Mucosa of descending colon (tissue), 3 donors: Measurements from ENCODE around the gene KCNAB3. TPM values are rescaled to one million over a fixed set of nuclear protein-coding genes. Genes with fewer than 3 reads are reported as not detected.

ENCODE experiments used
- ATAC-seq: fragments of 200-7000 bp; cut with Tn5 transposase; one replicate; pipeline ENCODE4 v1.9.1; 2020; ENCODE audit warnings: mild to moderate bottlenecking, moderate library complexity
- DNase-seq, 3 donors: peaks; one replicate each; pipeline ENCODE4 v3.0.0-alpha.2; 2020
- H3K36me3 ChIP-seq: fragments of 200-600 bp; one replicate; pipeline ENCODE4 v1.8.0; 2021; ENCODE audit warnings: low read depth, mild to moderate bottlenecking
- H3K4me1 ChIP-seq: fragments of 200-600 bp; one replicate; pipeline ENCODE4 v1.8.0; 2021; ENCODE audit warnings: low read depth, mild to moderate bottlenecking
- H3K4me3 ChIP-seq: fragments of 200-600 bp; one replicate; pipeline ENCODE4 v1.8.0; 2021; ENCODE audit warnings: mild to moderate bottlenecking
- H3K9me3 ChIP-seq: fragments of 200-600 bp; one replicate; pipeline ENCODE4 v1.8.0; 2021; ENCODE audit warnings: mild to moderate bottlenecking
- intact Hi-C, 2 donors: fragments of 100-400 bp; cut with DNase I in 1 of 2; cut with micrococcal nuclease in 1 of 2; formaldehyde crosslinking; loops; one replicate each; pipeline versions ENCODE4 v1.11.0 to v1.11.1; 2022; cut with DNase I, micrococcal nuclease
- total RNA-seq, 3 donors: library from RNA; stranded (reverse); fragmentation: NEBNext Ultra II Directional in 2 of 3; extraction: Animal tissue kit (Norgen Biotek cat#: 25700) in 2 of 3; gene quantifications; one replicate each; pipeline versions ENCODE4 v1.2.1 to v1.2.4, GENCODE V29; 2021 to 2023
- TF ChIP-seq, protein P1 (sequence below): fragments of 200-600 bp; IDR thresholded peaks from one replicate; pipeline ENCODE4 v1.8.0; 2022; ENCODE audit warnings: antibody characterized with exemption, mild to moderate bottlenecking
- donor health status: DM: no; HTN: no; CAD: no; lungs with moderate emphysema.
- donor health status: DM: no; HTN: no; CAD: no.
- donor health status: DM: no; HTN: yes; CAD: no.

KCNAB3 gene
- total RNA-seq, 3 donors from 2014 or later, result 3.3 to 5.5 (median 3.9) TPM

DNA sequence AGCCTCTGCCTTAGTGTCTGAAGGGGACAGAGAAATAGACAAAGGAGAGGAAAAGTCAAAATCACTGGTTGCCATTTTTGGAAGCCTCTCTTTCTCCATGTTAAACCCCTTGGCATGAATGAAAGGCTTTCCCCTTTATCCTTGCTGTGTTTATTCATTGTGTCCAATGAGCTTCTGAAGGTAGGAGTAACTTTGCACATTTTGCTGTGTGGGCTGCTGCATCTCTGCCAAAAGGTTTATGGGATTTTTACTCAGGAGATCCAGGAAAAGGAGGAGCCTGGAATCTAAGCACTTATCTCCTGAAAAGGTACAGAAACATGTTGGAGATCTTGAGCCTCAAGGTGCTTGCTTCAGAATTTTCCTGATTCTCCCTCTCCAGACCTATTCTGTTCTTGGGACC, 6.2 kb upstream of the KCNAB3 start:
- ATAC-seq (no peak), DNase-seq (no peak)
- Histone ChIP-seq H3K9me3 (no peaks in the 10 kb centered on the region), H3K4me3 (no peak overlapping the region), H3K4me1 (peaks cover 15% of the 10 kb centered on the region), H3K36me3 (peaks cover 4% of the 10 kb centered on the region)
- intact Hi-C loops, result no loop called here
- TF ChIP-seq, protein P1, sequence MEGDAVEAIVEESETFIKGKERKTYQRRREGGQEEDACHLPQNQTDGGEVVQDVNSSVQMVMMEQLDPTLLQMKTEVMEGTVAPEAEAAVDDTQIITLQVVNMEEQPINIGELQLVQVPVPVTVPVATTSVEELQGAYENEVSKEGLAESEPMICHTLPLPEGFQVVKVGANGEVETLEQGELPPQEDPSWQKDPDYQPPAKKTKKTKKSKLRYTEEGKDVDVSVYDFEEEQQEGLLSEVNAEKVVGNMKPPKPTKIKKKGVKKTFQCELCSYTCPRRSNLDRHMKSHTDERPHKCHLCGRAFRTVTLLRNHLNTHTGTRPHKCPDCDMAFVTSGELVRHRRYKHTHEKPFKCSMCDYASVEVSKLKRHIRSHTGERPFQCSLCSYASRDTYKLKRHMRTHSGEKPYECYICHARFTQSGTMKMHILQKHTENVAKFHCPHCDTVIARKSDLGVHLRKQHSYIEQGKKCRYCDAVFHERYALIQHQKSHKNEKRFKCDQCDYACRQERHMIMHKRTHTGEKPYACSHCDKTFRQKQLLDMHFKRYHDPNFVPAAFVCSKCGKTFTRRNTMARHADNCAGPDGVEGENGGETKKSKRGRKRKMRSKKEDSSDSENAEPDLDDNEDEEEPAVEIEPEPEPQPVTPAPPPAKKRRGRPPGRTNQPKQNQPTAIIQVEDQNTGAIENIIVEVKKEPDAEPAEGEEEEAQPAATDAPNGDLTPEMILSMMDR, result no peak

DNA sequence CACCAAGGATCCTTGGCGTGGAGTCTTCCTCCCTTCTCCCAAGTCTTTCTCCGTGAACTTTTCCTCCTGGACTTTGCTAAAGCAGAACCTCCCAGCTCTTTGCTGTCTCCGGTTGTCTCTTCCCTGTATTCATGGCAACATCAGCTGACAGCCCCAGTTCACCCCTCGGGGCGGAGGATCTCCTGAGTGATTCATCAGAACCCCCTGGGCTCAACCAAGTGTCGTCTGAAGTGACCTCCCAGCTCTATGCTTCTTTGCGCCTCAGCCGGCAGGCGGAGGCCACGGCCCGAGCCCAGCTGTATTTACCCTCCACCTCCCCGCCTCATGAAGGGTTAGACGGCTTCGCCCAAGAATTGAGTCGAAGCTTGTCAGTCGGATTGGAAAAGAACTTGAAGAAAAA, 3.3 kb upstream of the KCNAB3 start:
- peak; percentile 38 for ATAC-seq
- intact Hi-C loops, result no loop called here

DNA sequence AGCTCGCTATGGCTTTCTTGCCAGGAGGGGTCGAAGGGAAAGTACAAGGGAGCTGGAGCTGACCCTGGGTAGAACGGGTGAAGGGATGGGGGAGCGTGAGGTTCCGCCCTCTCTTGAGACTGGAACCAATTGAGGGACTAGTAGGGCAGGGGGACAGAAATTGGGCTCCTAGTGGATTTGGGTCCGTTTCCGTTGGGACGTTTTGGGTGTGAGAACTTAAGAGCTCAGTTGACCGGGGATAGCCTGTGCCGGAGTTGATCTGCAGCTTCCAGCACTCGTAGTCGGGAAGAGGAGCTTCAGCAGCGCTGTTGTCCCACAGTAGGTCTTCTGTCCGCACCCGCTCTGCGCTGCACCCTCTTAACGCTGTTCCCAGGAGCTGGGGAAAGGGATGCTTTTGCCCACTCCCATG, 2.8 kb upstream of the KCNAB3 start:
- DNase-seq (peak in 2 of 3 donors; percentile 46 to 59), ATAC-seq (peak; percentile 41)
- H3K36me3 ChIP-seq, result peaks cover 4% of the 10 kb centered on the region
- H3K9me3 ChIP-seq, result no peaks in the 10 kb centered on the region
- TF ChIP-seq, protein P1, result no peak
- H3K4me3 ChIP-seq, result peak overlapping the region; percentile 61
- intact Hi-C loops, result no loop called here
- peaks cover 15% of the 10 kb centered on the region for H3K4me1 ChIP-seq

More for the DNA sequence above, 3.3 kb upstream of the KCNAB3 start:
- H3K36me3 ChIP-seq, result peaks cover 4% of the 10 kb centered on the region
- peaks cover 15% of the 10 kb centered on the region for H3K4me1 ChIP-seq
- TF ChIP-seq, protein P1, result no peak
- DNase-seq, result peak; percentile 52 to 70 (median 65)
- H3K9me3 ChIP-seq, result no peaks in the 10 kb centered on the region
- peak overlapping the region; percentile 61 for H3K4me3 ChIP-seq

DNA sequence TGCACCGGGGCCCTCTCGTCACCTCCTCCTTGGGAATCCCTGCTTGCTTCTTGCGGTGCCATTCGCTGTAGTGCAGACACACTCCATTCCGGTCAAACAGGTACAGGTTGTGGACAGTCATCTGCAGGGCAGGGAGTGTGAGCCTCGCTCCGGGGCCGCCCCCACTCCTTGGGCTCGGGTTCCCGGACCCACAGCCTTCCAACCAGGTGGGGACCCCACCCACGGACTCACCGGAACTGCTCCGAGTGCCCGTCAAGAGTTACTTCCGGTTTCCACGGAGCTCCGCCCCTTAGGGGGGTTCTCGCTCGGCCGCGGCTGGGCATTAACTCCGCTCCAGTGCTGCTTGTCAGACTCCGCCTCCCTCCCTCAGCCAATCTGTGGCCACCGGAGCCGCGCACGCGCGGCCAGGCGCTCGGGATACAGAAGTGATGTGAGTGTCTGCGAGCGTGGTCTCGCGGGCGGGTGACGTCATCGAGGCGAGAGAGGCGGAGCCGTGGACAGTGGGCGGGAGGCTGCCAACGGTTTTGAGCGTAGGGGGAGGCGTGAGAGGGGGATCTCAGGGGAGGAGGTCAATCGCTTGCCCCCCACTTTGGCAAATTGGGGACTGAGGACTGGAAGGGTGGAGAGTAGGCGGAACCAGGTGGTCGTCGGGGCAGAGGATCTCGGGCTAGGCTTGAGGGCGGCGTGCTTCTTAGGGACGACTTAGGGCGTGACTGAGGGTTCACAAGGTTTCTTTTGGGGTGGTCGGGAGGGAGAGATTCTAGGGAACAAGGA, 2.2 kb upstream of the KCNAB3 start, which contains the start of the genes CNTROB and TRAPPC1:
CNTROB (plus strand) TSS at position 498 of the 774 bp plus-strand sequence. CDS start 874 bp downstream, outside the sequence.
TRAPPC1 (minus strand) TSS at position 238 of the 774 bp plus-strand sequence; CDS start at position 121, 117 bp downstream.
- peak within 1 kb of the TSS; percentile 61 for H3K4me3 ChIP-seq
- intact Hi-C loops, result no loop called here
- peak; percentile 98 for ATAC-seq
- DNase-seq, result peak; percentile 99 to 100 (median 100)
- TF ChIP-seq, protein P1, result no peak
- peaks cover 15% of the 10 kb centered on the region for H3K4me1 ChIP-seq
- H3K9me3 ChIP-seq, result no peaks in the 10 kb centered on the region
- H3K36me3 ChIP-seq, result peaks cover 4% of the 10 kb centered on the region

DNA sequence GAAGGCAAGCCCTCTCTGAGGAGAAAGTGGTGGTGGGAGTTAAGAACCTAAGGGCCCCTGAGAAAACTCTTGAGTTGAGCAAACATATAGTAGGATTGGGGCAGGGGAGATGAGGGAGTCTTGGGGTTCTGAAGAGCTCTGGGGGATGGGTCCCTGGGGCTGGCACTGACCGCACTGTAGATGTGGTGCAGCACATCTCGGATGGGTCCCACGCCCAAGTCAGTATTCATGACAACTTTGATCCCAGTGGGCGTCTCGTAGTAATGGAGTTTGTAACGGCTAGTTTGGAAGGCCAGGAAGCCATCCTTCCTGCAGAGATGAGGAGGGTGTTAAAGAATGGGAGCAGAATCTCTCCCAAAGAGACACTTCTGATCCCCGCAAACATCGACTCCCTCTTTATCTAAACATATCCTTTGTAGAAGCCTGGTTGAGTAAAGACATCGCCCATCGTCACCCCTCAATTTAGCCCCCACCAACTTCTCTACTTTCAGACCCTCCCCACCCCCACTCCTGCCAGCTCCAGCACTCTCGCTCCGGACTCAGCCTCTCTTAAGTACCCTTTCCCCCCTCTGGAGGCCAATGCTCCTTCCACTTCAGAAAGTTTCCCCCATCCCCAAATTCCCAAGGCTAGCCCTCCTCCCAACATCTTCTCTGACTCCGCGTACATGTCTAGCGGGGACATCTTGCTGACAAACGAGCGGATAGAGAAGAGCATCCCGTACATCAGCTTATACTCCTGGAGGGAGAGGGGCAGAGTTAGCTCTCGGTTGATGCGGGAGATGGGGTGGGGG, 1.4 kb upstream of the KCNAB3 start:
- ATAC-seq (no peak), DNase-seq (no peak)
- Histone ChIP-seq H3K9me3 (no peaks in the 10 kb centered on the region), H3K4me1 (peaks cover 15% of the 10 kb centered on the region), H3K4me3 (peak overlapping the region; percentile 61), H3K36me3 (peaks cover 4% of the 10 kb centered on the region)
- intact Hi-C loops, result no loop called here
- TF ChIP-seq, protein P1, result no peak
